Ovary (tissue), 3 donors: ENCODE results near the gene ZNF263.
"Not testable (repeated sequence)": the region's sequence is repeated elsewhere in the genome, so short reads cannot be mapped to it uniquely, and the experiment has no call there.

Experiments
- CTCF ChIP-seq, 3 donors: fragments of 450-650 bp in 2 of 3; fragments of 200-600 bp in 1 of 3; IDR thresholded peaks; one replicate each; pipeline versions ENCODE4 v1.5.1 to v1.8.0; 2016 to 2022; ENCODE audit warnings: antibody characterized with exemption in 3 of 3, mild to moderate bottlenecking in 1 of 3
- EP300 ChIP-seq: sonication (generic); formaldehyde crosslinking; IDR thresholded peaks from one replicate; pipeline ENCODE4 v1.6.1; 2017; ENCODE audit warnings: antibody characterized with exemption
- POLR2A ChIP-seq: fragments of 450-650 bp; IDR thresholded peaks from one replicate; pipeline ENCODE4 v1.6.1; 2017; ENCODE audit warnings: antibody characterized with exemption, mild to moderate bottlenecking, moderate library complexity
- donor health status: DM: no; HTN: no; CAD: no.

GRCh38 chr16:3270718-3271117 lies 12.6 kb upstream of the ZNF263 start:
- not testable (repeated sequence) for TF ChIP-seq EP300; CTCF (IDR thresholded peaks at IDR 0.05); POLR2A
